ENCODE results near the gene SNX32.

DNA sequence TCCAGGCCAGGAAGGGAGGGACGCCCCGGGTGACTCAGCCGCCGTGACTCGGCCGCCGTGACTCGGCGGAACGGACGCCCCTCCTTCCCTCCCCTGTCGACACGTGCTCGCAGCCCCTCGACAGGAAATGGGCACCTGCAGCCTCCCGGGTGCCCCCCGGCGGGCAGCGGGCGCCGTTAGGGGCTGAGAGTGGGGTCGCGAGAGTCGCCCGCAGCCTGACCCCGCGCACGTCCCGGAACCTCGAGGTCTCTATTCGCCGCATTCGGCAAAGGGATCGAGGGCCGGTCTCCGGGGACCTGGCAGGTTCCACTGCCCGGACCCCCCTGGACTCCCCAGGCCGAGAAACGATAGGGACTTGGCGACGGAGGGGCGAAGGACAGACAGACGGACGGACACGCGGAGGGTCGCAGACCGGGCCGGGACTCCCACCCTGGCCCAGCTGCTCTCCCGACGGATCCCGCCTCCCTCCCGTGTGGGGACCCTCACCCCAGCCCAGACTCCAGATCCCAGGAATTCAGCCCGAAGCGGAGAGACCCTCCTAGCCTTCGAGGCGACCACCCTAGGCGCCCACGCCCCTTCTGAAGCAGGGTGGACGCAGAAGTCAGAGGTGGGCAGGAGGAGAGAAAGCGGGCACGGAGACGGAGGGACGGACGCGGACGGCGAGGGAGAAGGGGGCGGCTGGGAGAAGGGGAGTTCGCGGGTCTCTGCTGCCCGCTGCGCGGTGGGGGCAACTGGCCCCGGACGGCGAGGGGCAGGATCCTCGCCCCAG lies 65.8 kb downstream of the SNX32 start:
- TF ChIP-seq BHLHE40 (IDR thresholded peaks at IDR 0.05; ENCODE audit: low read depth, low read length) (peak; percentile 79), MAFK (IDR thresholded peaks at IDR 0.05; ENCODE audit: partially characterized antibody) (peak; percentile 93), CHD4 (IDR thresholded peaks at IDR 0.05; ENCODE audit: borderline replicate concordance) (no peak), POLR2A (IDR thresholded peaks at IDR 0.05; ENCODE audit: low read length) (peak; percentile 26; the same call in 1 of the 2 replicates), CTCF (IDR thresholded peaks at IDR 0.05) (no peak; the same call in 2 of the 3 replicates)
